Psoas muscle (tissue), 8 donors: ENCODE results near the gene APPBP2. TPM values are rescaled to one million over a fixed set of nuclear protein-coding genes. Genes with fewer than 3 reads are reported as not detected.
"Not testable (repeated sequence)": the region's sequence is repeated elsewhere in the genome, so short reads cannot be mapped to it uniquely, and the experiment has no call there.

Experiments used
- ATAC-seq, 4 donors: fragments of 200-7000 bp; cut with Tn5 transposase; one replicate each; pipeline ENCODE4 v1.9.1; 2020; ENCODE audit warnings: moderate library complexity in 3 of 4, mild to moderate bottlenecking in 2 of 4
- DNase-seq, 2 donors: peaks; one replicate each; pipeline ENCODE4 v3.0.0-alpha.2; 2020
- H3K27ac ChIP-seq: fragments of 200-600 bp; one replicate; pipeline ENCODE4 v1.8.0; 2022
- H3K27me3 ChIP-seq, 3 donors: fragments of 200-600 bp in 1 of 3; one replicate each; pipeline versions ENCODE4 v1.6.1 to v1.8.0; 2013 to 2022; ENCODE audit warnings: low read length in 2 of 3, mild to moderate bottlenecking in 2 of 3, moderate library complexity in 1 of 3; ENCODE audit not compliant: insufficient read depth in 3 of 3
- H3K36me3 ChIP-seq, 2 donors: fragments of 200-600 bp in 1 of 2; one replicate each; pipeline versions ENCODE4 v1.6.1 to v1.8.0; 2013 to 2022; ENCODE audit warnings: low read depth in 1 of 2, mild to moderate bottlenecking in 1 of 2, moderate library complexity in 1 of 2; ENCODE audit not compliant: insufficient read depth in 1 of 2
- H3K4me1 ChIP-seq: fragments of 200-600 bp; one replicate; pipeline ENCODE4 v1.8.0; 2022
- H3K4me3 ChIP-seq: fragments of 200-600 bp; one replicate; pipeline ENCODE4 v1.8.0; 2022; ENCODE audit warnings: mild to moderate bottlenecking
- H3K9me3 ChIP-seq: fragments of 200-600 bp; one replicate; pipeline ENCODE4 v1.8.0; 2022
- CTCF ChIP-seq: fragments of 200-600 bp; IDR thresholded peaks from one replicate; pipeline ENCODE4 v1.8.0; 2022; ENCODE audit warnings: antibody characterized with exemption
- WGBS, 3 donors: extraction: QIAGEN DNeasy Blood & Tissue Kit; methylation state at CpG; one replicate each; pipeline versions ENCODE4 v1.1.6 to v1.1.7; 2013; 5-methylcytosine and 5-hydroxymethylcytosine counted together
- intact Hi-C, 2 donors: fragments of 100-400 bp; cut with DNase I; formaldehyde crosslinking; loops; one replicate each; pipeline versions ENCODE4 v1.11.0 to v1.14.2; 2022
- polyA plus RNA-seq, 3 donors: library from polyadenylated mRNA; stranded (reverse); fragments of 200-250 nt; gene quantifications; one replicate each; pipeline ENCODE4 v1.2.3, GENCODE V29; 2013
- total RNA-seq, 4 donors: library from RNA; stranded (reverse); fragmentation: NEBNext Ultra II Directional in 2 of 4; extraction: Animal tissue kit (Norgen Biotek cat#: 25700) in 2 of 4; gene quantifications; one replicate each; pipeline versions ENCODE4 v1.2.1 to v1.2.4, GENCODE V29; 2021 to 2023
- donor health status: healthy with polysubstance abuse.
- donor health status: DM: no; HTN: no; CAD: no; lungs with moderate emphysema.
- donor health status: Bipolar disorder and iron deficiency.
- donor health status: healthy.
- donor health status: DM: yes; HTN: yes; CAD: no.
- donor health status: DM: no; HTN: no; CAD: no.
- donor health status: DM: no; HTN: no; CAD: no.
- donor health status: DM: yes; HTN: yes; CAD: no.

The APPBP2 gene
- total and polyA plus RNA-seq, 7 donors, result 5.9 to 35.4 (median 22.1) TPM

- Histone ChIP-seq H3K27me3 (no peaks in the 10 kb centered on the region), H3K36me3 (peaks cover 6 to 83% of the 10 kb centered on the region in 2 donors), H3K27ac (no peak overlapping the region), H3K4me1 (peaks cover 5% of the 10 kb centered on the region), H3K4me3 (no peak overlapping the region), H3K9me3 (no peaks in the 10 kb centered on the region)
- DNase-seq (no peak), ATAC-seq (no peak)
- intact Hi-C loops, result no loop called here
- 98 to 100% (median 99%) methylated on average over 2 of the region's 2 CpGs for WGBS, 3 donors
- no peak for TF ChIP-seq CTCF
Measured at GRCh38 chr17:60495260-60495659, 30.8 kb downstream of the APPBP2 start.

- peak; percentile 79 to 97 (median 94) for ATAC-seq
- 76 to 90% (median 78%) methylated on average over 3 of the region's 3 CpGs for WGBS, 3 donors
Measured at GRCh38 chr17:60493847-60494321, 32.2 kb downstream of the APPBP2 start.

GRCh38 chr17:60491771-60492170, 34.3 kb downstream of the APPBP2 start:
- Histone ChIP-seq H3K27ac (no peak overlapping the region), H3K4me1 (peaks cover 5% of the 10 kb centered on the region), H3K36me3 (peaks cover 6 to 81% of the 10 kb centered on the region in 2 donors), H3K27me3 (no peaks in the 10 kb centered on the region), H3K4me3 (no peak overlapping the region), H3K9me3 (no peaks in the 10 kb centered on the region)
- no peak for ATAC-seq
- no peak for DNase-seq
- TF ChIP-seq CTCF, result no peak
- 97 to 98% (median 98%) methylated on average over 3 of the region's 3 CpGs for WGBS, 3 donors
- intact Hi-C loops, result no loop called here

More at GRCh38 chr17:60493847-60494321, 32.2 kb downstream of the APPBP2 start:
- peaks cover 6 to 80% of the 10 kb centered on the region in 2 donors for H3K36me3 ChIP-seq
- no peaks in the 10 kb centered on the region for H3K27me3 ChIP-seq
- H3K4me3 ChIP-seq, result no peak overlapping the region
- peak overlapping the region; percentile 76 for H3K27ac ChIP-seq
- intact Hi-C loops, result no loop called here
- DNase-seq, result no peak
- H3K9me3 ChIP-seq, result no peaks in the 10 kb centered on the region
- peaks cover 5% of the 10 kb centered on the region for H3K4me1 ChIP-seq
- no peak for TF ChIP-seq CTCF

- 92 to 98% (median 98%) methylated on average over 2 of the region's 2 CpGs for WGBS, 3 donors
- H3K9me3 ChIP-seq, DNase-seq, ATAC-seq, H3K27me3 ChIP-seq, H3K4me3 ChIP-seq, H3K27ac ChIP-seq, H3K4me1 ChIP-seq: not testable (repeated sequence)
- peaks cover 6 to 71% of the 10 kb centered on the region in 2 donors for H3K36me3 ChIP-seq
- intact Hi-C loops, result loop anchor here in 1 of 2 donors (1.0 kb wide), 1 partner anchor 15 kb away; no protein-coding TSS in a partner anchor
Measured at GRCh38 chr17:60490594-60490993, 35.4 kb downstream of the APPBP2 start.

- WGBS, 3 donors, result 70 to 86% (median 73%) methylated on average over 4 of the region's 4 CpGs
- no peak for TF ChIP-seq CTCF
- no peak for ATAC-seq
Measured at GRCh38 chr17:60481604-60482003, 44.4 kb downstream of the APPBP2 start.

More at GRCh38 chr17:60481604-60482003, 44.4 kb downstream of the APPBP2 start:
- DNase-seq, result no peak
- no peak overlapping the region for H3K4me3 ChIP-seq
- no peaks in the 10 kb centered on the region for H3K27me3 ChIP-seq
- no peaks in the 10 kb centered on the region for H3K4me1 ChIP-seq
- H3K27ac ChIP-seq, result no peak overlapping the region
- H3K9me3 ChIP-seq, result no peaks in the 10 kb centered on the region
- intact Hi-C loops, result no loop called here
- H3K36me3 ChIP-seq, result peaks cover 0 to 27% of the 10 kb centered on the region in 2 donors
